GM10248 (cell line): ENCODE data around the gene SV2C.

Experiments
- CTCF ChIA-PET: fragments of 300-600 bp; sonication (Branson Sonifier 250); formaldehyde crosslinking; extraction: SDS; loops from one replicate; lab custom pipeline; 2021; ENCODE audit warnings: antibody characterized with exemption; lab: Yijun Ruan, JAX
- POLR2A ChIA-PET: fragments of 350-650 bp; sonication (Branson Sonifier 250); formaldehyde crosslinking; extraction: SDS; loops from one replicate; lab custom pipeline; 2020; ENCODE audit warnings: antibody characterized with exemption; lab: Yijun Ruan, JAX
- DNase-seq: peaks from one replicate; pipeline ENCODE4 v3.0.0; 2012; ENCODE audit errors: extremely low spot score
- CTCF ChIP-seq: IDR thresholded peaks from 2 replicates; pipeline ENCODE4 v1.5.1; 2012; ENCODE audit warnings: mild to moderate bottlenecking, low read depth; ENCODE audit errors: extremely low read depth, missing control alignments, control extremely low read depth

SV2C gene

DNA sequence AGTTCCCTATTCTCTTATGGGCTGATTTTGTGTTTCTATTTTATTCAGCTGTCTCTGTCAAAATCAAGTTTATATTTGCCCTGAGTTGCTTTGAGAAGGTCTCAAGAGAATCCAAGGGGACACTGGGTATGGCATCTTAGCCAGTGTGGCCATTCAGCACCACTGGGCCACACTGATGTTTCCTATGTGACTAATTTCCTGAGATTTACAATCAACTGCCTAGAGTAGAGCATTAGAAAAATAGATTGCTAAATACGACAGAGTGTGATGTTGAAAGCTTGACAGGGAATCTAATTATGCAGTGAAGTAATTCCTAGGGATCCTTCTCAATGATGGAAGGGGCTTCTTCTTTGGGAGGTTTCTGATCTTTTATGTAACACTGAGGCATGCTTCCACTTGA is 141.7 kb downstream of the SV2C start:
- no peak for TF ChIP-seq CTCF
- no peak for DNase-seq
- ChIA-PET CTCF (interaction anchor here (2.5 kb wide), 1 partner anchor 16 kb away, joined by 5 read pairs; no protein-coding TSS in a partner anchor), POLR2A (no interaction called here)

- TF ChIP-seq CTCF, result no peak
- CTCF ChIA-PET, result no interaction called here
- DNase-seq, result no peak
- POLR2A ChIA-PET, result no interaction called here
Observed at GRCh38 chr5:76225336-76225735, 142.2 kb downstream of the SV2C start.

- no peak for DNase-seq
- ChIA-PET CTCF (interaction anchor here (1.1 kb wide), 1 partner anchor 27 kb away, joined by 4 read pairs; no protein-coding TSS in a partner anchor), POLR2A (no interaction called here)
- no peak for TF ChIP-seq CTCF
Observed at GRCh38 chr5:76229900-76230299, 146.7 kb downstream of the SV2C start.

GRCh38 chr5:76230711-76231285 is 147.6 kb downstream of the SV2C start:
- no peak for TF ChIP-seq CTCF
- CTCF ChIA-PET, result no interaction called here
- DNase-seq, result no peak
- POLR2A ChIA-PET, result no interaction called here

DNA sequence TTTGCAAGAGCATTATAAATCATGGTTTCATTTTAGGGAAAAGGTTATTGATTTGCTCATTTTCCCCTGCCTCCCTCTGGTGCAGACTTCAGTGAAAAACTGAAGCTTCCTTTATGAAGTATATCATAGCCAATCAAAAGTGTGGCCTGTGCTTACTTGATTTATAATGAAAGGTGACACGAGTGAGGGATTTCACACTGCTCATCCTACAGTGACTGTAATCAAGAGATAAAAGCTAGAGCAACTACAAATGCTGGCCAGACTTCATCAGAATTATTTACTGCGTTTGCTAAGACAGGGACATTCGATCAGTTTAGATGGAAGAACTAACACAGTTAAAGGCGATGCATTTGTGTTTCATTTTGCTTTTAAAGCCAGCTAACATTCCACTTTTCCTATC is 151.5 kb downstream of the SV2C start:
- CTCF ChIA-PET, result interaction anchor here (1.8 kb wide), 1 partner anchor 8 kb away, joined by 7 read pairs; no protein-coding TSS in a partner anchor
- POLR2A ChIA-PET, result no interaction called here

DNA sequence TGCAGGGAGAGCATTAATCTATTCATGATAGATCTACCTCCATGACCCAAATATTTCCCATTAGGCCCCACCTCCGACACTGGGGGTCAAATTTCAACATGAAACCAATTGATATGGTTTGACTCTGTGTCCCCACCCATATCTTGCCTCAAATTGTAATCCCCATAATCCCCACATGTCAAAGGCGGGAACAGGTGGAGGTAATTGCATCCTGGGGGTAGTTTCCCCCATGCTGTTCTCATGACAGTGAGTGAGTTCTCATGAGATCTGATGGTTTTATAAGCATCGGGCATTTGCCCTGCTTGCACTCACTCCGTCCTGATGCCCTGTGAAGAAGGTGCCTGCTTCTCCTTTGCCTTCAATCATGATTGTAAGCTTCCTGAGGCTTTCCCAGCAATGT is 153.5 kb downstream of the SV2C start:
- TF ChIP-seq CTCF, result no peak
- CTCF ChIA-PET, result interaction anchor here (1.0 to 1.8 kb wide), 3 partner anchors 8 to 11 kb away, joined by 3 to 7 read pairs (median 3); no protein-coding TSS in a partner anchor
- POLR2A ChIA-PET, result no interaction called here
- DNase-seq, result no peak

More for the DNA sequence above, 151.5 kb downstream of the SV2C start:
- DNase-seq, result no peak
- TF ChIP-seq CTCF, result no peak
